Dermis microvascular lymphatic vessel endothelial cell (primary cell): Measurements from ENCODE around the gene SUV39H1. TPM values are rescaled to one million over a fixed set of nuclear protein-coding genes. Genes with fewer than 3 reads are reported as not detected.
"Not testable (repeated sequence)": the region's sequence is repeated elsewhere in the genome, so short reads cannot be mapped to it uniquely, and the experiment has no call there.

Experiments
- DNase-seq, 2 donors: peaks; one replicate each; pipeline versions ENCODE4 v3.0.0 to v3.0.0-alpha.2; 2010; ENCODE audit warnings: low read depth in 2 of 2
- total RNA-seq: library from RNA; depleted of rRNA; stranded (reverse); fragments of >200 nt; gene quantifications from 2 replicates; pipeline ENCODE4 v1.2.1, GENCODE V29; 2014

The SUV39H1 gene, protein sequence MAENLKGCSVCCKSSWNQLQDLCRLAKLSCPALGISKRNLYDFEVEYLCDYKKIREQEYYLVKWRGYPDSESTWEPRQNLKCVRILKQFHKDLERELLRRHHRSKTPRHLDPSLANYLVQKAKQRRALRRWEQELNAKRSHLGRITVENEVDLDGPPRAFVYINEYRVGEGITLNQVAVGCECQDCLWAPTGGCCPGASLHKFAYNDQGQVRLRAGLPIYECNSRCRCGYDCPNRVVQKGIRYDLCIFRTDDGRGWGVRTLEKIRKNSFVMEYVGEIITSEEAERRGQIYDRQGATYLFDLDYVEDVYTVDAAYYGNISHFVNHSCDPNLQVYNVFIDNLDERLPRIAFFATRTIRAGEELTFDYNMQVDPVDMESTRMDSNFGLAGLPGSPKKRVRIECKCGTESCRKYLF
- total RNA-seq, result 3.9 and 4.9 TPM in 2 replicates

DNA sequence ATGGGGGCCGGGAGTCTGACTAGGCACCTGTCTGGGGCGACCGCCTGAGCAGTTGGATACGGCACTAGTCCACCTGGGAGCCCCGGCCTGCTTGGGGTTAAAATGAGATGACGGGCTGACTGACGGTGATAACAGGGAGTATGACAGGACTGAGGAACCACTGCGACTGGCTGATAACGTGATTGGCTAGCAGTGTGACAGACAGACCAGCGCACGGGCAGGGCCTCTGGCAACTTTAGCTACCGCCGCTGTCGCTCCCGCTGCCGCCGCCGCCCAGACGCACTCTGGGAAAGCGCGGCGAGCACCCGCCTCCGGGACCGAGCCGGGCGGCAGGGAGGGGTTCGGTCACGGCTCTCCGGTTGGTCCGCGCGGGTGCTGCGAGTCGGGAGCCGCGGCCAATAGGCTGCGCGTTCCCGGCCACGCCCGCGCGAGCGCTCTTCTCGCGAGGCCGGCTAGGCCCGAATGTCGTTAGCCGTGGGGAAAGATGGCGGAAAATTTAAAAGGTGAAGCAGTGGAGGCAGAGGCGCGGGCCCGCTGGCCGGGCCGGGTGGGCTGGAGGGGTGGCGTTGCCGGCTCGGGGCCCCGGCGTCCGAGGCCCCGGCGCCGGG is at the start of gene SUV39H1:
Gene SUV39H1, plus strand, starts transcription at position 434 of the 608 bp plus-strand sequence. Its CDS starts 51 bp downstream, at position 485.
- DNase-seq, result peak; percentile 74 to 91

DNA sequence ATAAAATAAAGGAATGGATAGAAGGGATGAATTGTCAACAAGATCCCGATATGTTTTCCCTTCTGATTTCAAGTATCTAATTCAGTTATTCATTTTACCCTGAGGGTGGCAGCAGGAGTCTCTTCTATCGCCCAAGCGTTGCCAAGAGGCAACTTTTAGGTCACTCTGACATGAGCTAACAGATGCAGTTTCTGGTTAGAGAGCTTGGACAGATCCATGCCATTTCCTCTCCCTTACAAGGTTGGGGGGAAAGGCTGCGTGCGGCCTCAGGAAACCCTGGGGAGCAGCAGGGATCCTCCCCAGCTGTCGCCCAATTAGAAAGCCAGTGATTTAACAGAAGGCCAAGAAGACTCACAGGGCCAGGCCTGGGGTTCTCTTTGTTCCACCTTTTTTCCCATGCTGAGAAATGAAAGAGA is 48.2 kb upstream of the SUV39H1 start:
- peak; percentile 15 to 49 for DNase-seq

DNA sequence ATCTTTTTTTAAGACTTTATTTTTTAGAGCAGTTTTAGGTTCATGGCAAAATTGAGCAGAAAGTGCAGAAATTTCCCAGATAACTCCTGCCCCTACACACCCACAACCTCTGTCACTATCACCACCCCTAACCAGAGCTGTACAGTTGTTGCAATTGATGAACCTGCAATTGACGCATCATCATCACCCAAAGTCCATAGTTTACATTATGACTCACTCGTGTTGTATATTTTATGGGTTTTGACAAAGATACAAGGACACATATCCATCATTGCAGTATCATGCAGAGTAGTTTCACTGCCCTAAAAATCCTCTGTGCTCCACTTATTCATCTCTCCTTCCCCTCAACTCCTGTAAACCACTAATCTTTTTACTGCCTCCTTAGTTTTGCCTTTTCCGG is 47.4 kb upstream of the SUV39H1 start:
- no peak for DNase-seq

DNA sequence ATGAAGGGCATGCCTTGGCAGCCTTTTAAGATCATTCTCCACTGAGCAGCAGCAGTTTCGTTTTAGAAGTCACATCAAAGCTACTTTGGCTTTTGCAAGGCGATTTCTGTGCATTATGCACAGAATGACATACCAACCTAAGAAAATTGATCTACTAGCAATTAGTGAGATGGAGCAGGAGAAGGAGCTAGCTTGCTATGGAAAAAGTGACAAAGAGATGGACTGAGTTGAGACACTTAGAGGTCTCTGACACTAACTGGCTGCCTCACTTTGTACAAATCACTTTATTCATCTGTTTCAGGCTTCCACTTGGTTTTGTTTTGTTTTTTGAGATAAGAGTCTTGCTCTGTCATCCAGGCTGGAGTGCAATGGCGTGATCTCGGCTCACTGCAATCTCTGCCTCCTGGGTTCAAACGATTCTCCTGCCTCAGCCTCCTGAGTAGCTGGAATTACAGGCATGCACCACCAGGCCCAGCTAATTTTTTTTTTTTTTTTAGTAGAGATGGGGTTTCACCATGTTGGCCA is 44.4 kb upstream of the SUV39H1 start:
- not testable (repeated sequence) for DNase-seq

DNA sequence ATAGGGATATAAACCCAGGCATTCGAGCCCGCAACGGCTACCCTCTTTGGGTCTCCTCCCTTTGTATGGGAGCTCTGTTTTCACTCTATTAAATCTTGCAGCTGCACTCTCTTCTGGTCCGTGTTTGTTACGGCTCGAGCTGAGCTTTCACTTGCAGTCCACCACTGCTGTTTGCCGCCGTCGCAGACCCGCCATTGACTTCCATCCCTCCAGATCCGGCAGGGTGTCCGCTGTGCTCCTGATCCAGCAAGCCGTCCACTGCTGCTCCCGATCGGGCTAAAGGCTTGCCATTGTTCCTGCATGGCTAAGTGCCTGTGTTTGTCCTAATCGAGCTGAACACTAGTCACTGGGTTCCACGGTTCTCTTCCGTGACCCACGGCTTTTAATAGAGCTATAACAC is 41.8 kb upstream of the SUV39H1 start:
- not testable (repeated sequence) for DNase-seq

DNA sequence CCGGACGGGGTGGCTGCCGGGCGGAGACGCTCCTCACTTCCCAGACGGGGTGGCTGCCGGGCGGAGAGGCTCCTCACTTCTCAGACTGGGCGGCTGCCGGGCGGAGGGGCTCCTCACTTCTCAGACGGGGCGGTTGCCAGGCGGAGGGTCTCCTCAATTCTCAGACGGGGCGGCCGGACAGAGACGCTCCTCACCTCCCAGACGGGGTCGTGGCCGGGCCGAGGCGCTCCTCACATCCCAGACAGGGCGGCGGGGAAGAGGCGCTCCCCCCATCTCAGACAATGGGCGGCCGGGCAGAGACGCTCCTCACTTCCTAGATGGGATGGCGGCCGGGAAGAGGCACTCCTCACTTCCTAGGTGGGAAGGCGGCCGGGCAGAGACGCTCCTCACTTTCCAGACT is 36.8 kb upstream of the SUV39H1 start:
- not testable (repeated sequence) for DNase-seq

DNA sequence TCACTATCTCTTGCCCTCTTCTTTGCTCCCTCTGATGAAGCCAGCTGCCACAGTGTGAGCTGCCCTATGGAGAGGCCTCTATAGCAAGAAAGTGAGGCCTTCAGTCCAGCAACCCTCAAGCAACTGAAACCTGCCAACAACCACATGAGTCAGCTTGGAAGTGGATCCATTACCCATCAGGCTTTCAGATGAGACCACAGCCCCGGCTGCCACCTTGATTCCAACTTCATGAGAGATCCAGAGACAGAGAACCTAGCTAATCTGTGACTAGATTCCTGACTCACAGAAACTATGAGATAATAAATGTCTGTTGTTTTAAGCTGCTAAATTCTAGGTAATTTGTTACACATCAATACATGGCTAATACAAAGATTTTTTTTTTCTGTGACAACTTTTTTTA is 33.3 kb upstream of the SUV39H1 start:
- no peak for DNase-seq

DNA sequence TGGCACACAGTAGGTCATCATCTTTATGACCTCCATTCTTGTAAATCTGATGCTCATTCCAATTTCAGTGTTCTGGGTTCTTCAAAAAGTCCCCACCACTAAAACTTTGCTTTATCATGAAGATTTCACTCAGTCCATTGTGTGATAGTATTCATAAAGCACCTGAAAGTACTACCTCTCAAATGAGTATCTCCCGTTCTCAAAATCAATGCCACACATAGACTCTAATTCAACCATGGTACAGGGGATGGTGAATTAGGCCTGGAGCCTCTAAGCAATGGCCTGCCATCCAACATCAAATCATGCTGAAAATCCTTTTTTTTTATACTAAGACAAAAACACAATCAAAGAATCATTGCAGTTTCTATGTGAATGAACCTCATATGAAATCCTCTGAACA is 32.4 kb upstream of the SUV39H1 start:
- no peak for DNase-seq

DNA sequence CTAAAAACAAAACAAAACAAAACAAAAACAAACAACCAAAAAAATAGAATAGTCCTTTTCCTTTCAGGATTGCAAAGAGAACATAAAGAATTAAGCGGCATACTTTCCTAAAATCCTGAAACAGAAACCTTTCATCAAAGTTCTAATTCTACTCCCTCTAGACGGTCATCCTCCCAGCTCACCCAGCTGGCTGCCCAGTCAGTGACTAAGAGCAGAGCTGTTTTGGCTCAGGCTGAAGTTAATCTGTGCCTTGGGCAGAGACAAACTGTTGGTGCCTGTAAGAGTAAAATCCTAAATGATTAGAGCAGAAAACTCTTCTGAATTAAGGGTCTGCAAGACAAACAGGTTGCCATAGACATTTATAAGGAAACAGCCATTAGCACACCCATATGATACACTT is 30.5 kb upstream of the SUV39H1 start:
- DNase-seq, result no peak

DNA sequence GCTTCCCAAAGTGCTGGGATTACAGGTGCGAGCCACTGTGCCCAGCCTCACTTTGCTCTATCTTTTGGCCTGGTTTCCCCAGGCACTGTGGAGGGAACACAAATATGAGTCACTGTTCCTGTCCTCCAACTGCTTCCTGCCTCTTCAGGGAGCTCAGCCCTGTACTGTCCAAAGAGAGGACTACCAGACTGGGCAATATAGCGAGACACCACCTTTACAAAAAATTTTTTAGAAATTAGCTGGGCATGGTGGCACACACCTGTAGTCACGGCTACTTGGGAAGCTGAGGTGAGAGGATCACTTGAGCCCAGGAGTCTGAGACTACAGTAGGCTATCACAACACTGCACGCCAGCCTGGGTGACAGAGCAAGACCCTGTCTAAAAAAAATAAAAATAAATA is 29.9 kb upstream of the SUV39H1 start:
- DNase-seq, result no peak

DNA sequence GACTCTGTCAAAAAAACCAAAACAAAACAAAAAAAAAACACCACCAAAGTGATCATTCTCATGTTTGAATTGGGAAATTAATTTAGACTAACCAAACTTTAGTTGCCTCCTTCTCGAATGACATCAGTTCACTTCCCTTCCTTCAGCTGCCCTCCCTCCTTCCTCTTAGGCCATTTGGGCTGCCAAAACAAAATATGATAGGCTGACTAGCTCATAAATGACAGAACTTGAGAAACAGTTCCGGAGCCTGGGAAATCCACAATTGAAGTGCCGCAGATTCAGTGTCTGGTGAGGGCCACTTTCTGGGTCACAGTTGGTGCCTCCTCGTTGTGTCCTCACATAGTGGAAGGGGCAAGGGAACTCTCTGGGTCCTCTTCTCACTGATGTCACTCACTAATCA is 29.0 kb upstream of the SUV39H1 start:
- no peak for DNase-seq

DNA sequence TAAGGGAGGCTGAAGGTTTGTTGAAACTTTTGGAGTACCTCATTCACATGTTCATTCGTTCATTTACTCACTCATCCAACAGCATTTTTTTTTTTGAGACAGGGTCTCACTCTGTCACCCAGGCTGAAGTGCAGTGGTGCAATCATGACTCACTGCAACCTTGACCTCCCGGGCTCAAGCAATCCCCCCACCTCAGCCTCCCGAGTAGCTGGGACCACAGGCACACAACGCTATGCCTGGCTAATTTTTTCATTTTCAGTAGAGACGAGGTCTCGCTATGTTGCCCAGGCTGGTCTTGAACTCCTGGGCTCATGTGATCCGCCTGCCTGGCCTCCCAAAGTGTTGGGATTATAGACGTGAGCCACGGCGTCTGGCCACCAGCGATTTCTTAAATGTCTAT is 28.3 kb upstream of the SUV39H1 start:
- DNase-seq, result not testable (repeated sequence)

DNA sequence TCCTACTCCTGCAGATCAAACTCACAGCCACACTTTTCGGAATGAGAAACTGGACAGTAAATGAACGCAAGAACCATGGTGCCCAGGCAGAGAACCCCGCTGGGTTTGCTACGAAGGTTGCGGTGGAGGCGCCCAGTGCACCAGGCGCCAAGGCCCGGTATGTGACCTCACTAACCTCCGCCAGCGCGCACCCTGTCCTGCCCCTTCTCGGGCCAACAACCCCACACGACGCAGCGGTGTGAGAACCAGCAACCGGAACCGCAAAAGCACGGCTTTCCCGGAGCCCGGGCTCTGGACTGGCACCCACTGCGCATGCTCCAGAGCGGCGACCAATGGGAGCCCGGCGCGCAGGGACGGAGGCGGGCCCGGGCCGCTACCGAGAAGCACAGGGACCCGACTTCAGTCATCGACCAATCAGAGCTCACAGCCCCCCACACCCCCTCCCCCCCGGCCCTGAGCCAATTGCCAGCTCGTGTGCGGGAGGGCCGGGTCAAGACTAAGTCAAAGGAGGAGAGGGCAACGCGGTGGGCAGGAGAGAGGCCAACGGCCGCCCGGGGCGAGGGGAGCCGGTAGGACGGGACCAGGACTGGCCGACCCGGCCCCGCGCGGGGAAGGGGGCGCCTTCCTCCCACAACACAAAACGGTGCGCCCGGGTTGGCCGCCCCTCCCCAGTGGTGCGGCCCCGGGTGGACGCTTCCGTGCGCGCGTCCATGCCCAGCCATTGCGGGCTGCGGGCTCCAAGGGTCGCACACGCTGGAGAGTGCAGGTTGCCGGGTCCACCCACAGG is 20.2 kb upstream of the SUV39H1 start:
- DNase-seq, result peak; percentile 65 to 92

DNA sequence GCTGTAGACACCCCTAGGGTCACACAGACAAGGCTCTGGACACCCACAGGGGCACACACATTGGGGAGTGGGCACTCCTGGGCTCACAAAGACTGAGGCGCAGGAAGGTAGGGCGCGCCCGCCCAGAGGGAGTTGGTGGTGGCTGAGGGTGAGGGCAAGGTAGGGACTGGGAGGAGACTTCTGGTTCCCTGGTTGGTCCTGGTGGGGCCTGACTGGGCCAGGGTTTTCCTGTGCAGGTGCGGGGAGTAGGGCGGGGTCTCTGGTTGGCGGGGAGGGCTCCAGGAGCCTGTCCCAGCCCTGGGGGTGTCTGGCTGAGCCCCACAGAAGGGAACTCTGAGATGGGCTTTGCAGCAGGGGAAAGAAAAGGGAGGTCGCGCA is 19.7 kb upstream of the SUV39H1 start:
- no peak for DNase-seq

DNA sequence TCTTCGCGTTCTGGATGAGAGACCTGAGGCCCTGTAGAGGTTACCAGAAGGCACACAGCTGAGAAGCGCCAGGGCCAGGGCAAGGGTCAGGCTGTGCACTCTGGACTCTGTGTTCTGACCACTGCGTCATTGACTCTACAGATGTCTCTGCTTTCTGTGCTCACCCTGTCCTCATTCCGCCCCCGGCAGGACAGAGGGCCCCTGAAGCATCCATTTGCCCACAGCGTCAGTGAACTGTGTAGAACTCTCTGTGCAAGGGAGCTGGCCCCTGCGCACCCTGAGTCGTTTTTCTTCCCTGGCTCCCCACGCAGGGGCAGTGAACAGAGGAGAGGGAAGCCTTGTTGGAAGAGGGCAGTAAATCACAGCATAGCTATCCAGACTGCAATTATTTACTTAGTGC is 19.0 kb upstream of the SUV39H1 start:
- DNase-seq, result no peak

DNA sequence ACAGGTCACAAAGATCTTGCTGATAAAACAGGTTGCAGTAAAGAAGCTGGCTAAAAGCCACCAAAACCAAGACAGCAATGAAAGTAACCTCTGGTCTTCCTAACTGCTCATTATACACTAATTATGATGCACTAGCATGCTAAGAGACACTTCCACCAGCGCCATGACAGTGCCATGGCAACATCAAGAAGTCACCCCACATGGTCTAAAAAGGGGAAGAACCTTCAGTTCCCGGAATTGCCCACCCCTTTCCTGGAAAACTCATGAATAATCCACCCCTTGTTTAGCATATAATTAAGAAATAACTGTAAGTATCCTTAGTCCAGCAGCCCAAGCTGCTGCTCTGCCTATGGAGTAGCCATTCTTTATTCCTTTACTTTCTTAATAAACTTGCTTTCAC is 16.1 kb upstream of the SUV39H1 start:
- DNase-seq, result not testable (repeated sequence)

DNA sequence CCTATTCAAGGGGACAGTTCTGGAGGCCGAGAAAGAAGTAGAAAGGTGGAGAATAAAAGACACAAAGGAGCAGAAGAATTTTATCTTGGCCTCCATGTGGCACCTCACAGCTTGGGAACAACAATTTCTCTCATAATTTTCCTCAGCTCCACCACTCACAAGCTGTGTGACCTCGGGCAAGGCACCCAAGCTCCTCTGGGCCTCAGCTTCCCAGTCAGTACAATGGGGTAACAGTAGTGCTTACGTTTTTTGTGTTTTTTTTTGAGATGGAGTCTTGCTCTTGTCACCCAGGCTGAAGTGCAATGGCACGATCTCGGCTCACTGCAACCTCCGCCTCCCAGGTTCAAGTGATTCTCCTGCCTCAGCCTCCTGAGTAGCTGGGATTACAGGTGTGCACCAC is 15.6 kb upstream of the SUV39H1 start:
- DNase-seq, result not testable (repeated sequence)

DNA sequence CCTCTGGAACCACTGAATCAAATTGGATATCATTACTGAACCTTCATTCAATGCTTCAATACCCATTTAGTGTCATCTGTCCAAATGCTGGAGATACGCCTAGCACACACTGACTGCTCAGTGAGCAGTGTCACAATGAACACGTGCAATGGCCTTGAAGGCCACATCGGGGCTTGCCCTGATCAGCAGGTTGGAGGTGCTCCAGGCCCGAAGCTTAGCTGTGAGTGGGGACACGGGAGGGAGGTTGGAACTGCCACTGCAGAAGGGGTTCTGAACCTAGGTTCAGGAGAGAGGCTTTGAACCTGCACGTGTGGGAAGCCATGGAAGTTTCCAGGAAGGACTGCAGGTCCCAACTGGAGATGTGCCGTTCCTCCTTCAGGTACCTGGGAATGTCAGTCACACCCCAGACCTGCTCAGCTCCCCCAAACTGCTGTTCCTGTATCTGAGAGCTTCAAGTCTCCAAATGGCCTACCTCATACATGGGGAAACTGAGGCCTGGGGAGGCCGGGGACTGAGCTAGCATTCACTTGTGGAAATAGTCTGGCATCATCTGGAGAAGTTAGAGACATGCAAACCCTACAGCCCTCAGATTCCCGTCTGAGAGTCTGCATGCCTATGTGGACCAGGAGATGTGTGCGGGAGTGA is 14.9 kb upstream of the SUV39H1 start:
- no peak for DNase-seq

DNA sequence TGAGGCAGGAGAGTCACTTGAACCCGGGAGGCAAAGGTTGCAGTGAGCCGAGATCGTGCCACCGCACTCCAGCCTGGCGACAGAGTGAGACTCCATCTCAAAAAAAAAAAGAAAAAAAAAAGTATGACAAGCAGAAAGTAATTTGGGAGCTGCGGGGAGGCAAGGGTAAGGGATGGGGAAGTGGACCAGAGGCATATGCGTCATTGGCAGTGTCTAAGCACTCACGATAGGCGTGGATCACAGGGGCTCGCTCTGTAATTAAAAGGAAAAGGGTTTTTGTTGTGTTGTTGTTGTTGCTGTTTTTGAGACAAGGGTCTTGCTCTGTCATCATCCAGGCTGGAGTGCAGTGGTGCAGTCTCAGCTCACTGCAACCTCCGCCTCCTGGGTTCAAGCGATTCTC is 13.7 kb upstream of the SUV39H1 start:
- not testable (repeated sequence) for DNase-seq

DNA sequence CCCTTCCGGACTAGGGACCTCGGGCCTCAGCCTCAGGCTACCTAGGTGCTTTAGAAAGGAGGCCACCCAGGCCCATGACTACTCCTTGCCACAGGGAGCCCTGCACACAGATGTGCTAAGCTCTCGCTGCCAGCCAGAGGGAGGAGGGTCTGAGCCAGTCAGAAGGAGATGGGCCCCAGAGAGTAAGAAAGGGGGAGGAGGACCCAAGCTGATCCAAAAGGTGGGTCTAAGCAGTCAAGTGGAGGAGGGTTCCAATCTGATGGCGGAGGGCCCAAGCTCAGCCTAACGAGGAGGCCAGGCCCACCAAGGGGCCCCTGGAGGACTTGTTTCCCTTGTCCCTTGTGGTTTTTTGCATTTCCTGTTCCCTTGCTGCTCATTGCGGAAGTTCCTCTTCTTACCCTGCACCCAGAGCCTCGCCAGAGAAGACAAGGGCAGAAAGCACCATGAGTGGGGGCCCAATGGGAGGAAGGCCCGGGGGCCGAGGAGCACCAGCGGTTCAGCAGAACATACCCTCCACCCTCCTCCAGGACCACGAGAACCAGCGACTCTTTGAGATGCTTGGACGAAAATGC is 13.0 kb upstream of the SUV39H1 start, which contains the start of gene WAS:
Gene WAS, plus strand, starts transcription at position 389 of the 572 bp plus-strand sequence. Its CDS starts 55 bp downstream, at position 444.
- no peak for DNase-seq

DNA sequence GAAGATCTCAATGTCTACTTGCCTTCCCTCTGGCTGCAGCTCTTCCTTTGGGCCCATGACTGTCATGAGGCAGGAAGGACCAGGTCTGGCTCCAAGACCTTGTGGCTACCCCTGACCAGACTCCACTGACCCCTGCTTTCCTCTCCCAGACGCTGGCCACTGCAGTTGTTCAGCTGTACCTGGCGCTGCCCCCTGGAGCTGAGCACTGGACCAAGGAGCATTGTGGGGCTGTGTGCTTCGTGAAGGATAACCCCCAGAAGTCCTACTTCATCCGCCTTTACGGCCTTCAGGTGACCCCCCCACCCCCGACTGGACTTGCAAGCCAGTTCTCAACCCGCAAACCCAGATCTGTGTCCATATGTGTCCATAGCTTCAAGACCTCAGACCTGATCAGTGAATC is 12.4 kb upstream of the SUV39H1 start:
- no peak for DNase-seq
